Fibroblast of mammary gland (primary cell): ENCODE measurements around the gene VWA8.
"Not testable (repeated sequence)": the region's sequence is repeated elsewhere in the genome, so short reads cannot be mapped to it uniquely, and the experiment has no call there.

Source experiments
- DNase-seq: peaks from one replicate; pipeline ENCODE4 v3.0.0-alpha.2; 2010; ENCODE audit warnings: low read depth
- H3K4me3 ChIP-seq: 2 replicates; pipeline ENCODE4 v1.5.1; 2011; ENCODE audit warnings: low read depth, mild to moderate bottlenecking, low read length, moderate library complexity; ENCODE audit not compliant: control insufficient read depth
- CTCF ChIP-seq: conservative IDR thresholded peaks from 2 replicates; pipeline ENCODE4 v1.5.1; 2011; ENCODE audit warnings: low read depth, low read length, inconsistent platforms; ENCODE audit not compliant: control insufficient read depth, insufficient read depth

VWA8 gene

GRCh38 chr13:41900918-41901317, 60.0 kb downstream of the VWA8 start:
- H3K4me3 ChIP-seq = no peak overlapping the region
- peak; percentile 25 for DNase-seq
- no peak for TF ChIP-seq CTCF

- DNase-seq, H3K4me3 ChIP-seq: not testable (repeated sequence)
These were observed 62.5 kb downstream of the VWA8 start for GRCh38 chr13:41898411-41898810.

GRCh38 chr13:41897126-41897525, 63.8 kb downstream of the VWA8 start:
- no peak for TF ChIP-seq CTCF
- peak; percentile 21 for DNase-seq
- H3K4me3 ChIP-seq = no peak overlapping the region

- no peak for DNase-seq
- no peak for TF ChIP-seq CTCF
- no peak overlapping the region for H3K4me3 ChIP-seq
These were observed 65.4 kb downstream of the VWA8 start for GRCh38 chr13:41895478-41895877.

GRCh38 chr13:41891119-41891518, 69.8 kb downstream of the VWA8 start:
- H3K4me3 ChIP-seq = no peak overlapping the region
- DNase-seq = no peak
- no peak for TF ChIP-seq CTCF

GRCh38 chr13:41883147-41883546, 77.8 kb downstream of the VWA8 start:
- no peak overlapping the region for H3K4me3 ChIP-seq
- no peak for TF ChIP-seq CTCF
- DNase-seq = no peak

- DNase-seq, H3K4me3 ChIP-seq: not testable (repeated sequence)
These were observed 79.0 kb downstream of the VWA8 start for GRCh38 chr13:41881890-41882289.

GRCh38 chr13:41880966-41881365, 79.9 kb downstream of the VWA8 start:
- DNase-seq = no peak
- H3K4me3 ChIP-seq = no peak overlapping the region
- TF ChIP-seq CTCF = no peak
